Dedifferentiated amniotic fluid mesenchymal stem cell (primary cell): ENCODE results near the gene DTX3.
"Not testable (repeated sequence)": the region's sequence is repeated elsewhere in the genome, so short reads cannot be mapped to it uniquely, and the experiment has no call there.

Source experiments
- DNase-seq: peaks from one replicate; pipeline ENCODE4 v3.0.0-alpha.2; 2016; ENCODE audit errors: extremely low spot score

DTX3 gene, protein sequence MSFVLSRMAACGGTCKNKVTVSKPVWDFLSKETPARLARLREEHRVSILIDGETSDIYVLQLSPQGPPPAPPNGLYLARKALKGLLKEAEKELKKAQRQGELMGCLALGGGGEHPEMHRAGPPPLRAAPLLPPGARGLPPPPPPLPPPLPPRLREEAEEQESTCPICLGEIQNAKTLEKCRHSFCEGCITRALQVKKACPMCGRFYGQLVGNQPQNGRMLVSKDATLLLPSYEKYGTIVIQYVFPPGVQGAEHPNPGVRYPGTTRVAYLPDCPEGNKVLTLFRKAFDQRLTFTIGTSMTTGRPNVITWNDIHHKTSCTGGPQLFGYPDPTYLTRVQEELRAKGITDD

GRCh38 chr12:57604454-57604991 lies at the start of gene DTX3:
TSS of gene DTX3 (plus strand) at chr12:57604824. CDS start at chr12:57606518, 1,694 bp downstream.
- DNase-seq, result no peak

- no peak for DNase-seq
Measured at GRCh38 chr12:57554897-57555296, 49.7 kb upstream of the DTX3 start.

GRCh38 chr12:57558864-57559263 lies 45.8 kb upstream of the DTX3 start:
- no peak for DNase-seq

DNA sequence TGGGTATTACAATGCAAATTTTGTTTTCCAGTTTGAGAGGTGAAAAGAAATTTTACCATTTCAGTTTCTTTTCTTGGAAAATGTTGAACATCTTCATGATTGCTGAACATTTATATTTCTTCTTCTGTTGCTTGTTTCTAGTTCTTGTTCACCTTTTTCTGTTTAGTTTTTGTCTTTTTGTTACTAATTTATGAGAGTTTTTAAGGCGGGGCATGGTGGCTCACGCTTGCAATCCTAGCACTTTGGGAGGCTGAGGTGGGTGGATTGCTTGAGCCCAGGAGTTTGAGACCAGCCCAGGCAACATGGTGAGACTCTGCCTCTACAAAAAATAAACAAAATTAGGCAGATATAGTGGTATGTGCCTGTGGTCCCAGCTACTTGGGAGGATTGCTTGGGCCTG lies 44.1 kb upstream of the DTX3 start:
- no peak for DNase-seq

DNA sequence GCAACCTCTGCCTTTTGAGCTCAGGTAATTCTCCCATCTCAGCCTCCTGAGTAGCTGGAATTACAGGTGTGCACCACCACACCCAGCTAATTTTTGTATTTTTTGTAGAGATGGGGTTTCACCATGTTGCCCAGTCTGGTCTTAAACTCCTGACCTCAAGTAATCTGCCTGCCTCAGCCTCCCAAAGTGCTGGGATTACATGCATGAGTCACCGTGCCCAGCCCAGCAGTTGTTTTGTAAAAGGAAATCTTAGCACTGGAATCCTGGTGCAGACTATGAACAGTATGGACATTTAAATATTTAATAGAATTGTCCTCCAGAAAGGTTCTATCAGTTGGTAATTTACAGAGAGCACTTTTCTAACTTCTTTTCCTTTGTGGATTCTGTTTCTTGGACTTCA lies 43.5 kb upstream of the DTX3 start:
- DNase-seq, result not testable (repeated sequence)

- DNase-seq, result no peak
Measured at GRCh38 chr12:57563358-57563757, 41.3 kb upstream of the DTX3 start.

DNA sequence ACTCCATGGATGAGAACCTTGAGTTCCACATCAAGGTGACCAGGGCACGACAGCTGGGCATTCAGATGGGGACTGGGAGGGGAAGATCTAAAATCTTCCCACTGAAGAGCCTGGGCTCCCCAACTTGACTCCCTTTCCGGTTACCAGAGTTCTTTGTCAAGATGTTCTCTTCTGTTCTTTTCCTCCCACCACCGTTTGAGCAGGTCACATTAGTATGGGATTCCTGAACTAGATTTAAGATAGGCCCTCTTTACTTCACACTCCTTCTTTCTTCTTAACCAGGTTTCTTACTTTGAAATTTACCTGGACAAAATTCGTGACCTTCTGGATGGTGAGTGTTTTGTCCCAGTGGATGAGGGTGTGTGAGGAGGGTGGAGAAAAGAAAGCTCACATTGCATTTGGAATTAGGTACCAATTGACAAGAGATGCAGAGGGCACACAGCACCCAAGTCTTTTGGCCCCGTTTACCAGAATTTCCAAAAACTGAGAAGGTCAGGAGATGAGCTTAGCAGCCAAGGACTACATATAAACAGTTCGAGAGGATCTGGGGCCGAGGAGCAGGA lies 40.4 kb upstream of the DTX3 start:
- DNase-seq, result no peak

- DNase-seq, result no peak
Measured at GRCh38 chr12:57568838-57569237, 35.8 kb upstream of the DTX3 start.

GRCh38 chr12:57569858-57570257 lies 34.8 kb upstream of the DTX3 start:
- DNase-seq, result no peak

DNA sequence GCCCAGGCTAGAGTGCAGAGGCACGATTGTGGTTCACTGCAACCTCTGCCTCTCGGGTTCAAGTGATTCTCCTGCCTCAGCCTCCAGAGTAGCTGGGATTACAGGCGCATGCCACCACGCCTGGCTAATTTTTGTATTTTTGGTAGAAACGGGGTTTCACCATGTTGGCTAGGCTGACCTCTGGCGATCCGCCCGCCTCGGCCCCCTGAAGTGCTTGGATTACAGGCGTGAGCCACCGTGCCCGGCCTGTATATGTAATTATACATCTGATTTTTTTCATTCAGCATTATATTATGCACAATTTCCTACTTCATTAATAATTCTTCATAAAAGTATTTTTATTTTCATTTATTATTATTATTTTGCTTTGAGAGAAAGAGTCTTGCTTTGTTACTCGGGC lies 34.2 kb upstream of the DTX3 start:
- not testable (repeated sequence) for DNase-seq

DNA sequence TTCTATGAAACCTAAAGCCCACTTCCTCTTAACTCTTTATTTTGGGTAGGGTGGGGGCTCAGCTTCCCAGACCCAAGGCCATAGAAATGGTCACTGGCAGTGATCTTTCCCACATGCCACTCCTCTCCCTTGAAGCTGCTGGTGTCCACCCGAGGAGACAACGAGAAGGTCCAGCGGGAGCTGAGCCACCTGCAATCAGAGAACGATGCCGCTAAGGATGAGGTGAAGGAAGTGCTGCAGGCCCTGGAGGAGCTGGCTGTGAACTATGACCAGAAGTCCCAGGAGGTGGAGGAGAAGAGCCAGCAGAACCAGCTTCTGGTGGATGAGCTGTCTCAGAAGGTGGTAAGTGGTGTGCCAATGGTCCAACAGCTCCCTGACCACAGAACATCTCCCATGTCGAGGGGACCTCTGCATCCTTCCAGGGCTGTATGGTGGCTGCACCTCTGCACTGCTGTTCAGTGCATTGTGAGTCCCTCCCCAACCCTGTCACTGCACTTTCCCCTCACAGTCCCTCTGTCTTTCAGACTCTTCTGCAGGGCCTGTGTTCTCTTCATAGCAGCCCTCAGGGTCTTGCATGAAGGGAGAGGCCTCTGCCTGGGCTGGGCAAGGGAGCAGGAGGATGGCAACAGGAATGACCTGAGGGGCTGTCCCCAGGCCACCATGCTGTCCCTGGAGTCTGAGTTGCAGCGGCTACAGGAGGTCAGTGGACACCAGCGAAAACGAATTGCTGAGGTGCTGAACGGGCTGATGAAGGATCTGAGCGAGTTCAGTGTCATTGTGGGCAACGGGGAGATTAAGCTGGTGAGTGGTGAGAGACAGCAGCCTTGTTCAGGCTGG lies 32.5 kb upstream of the DTX3 start:
- DNase-seq, result no peak

GRCh38 chr12:57574795-57575194 lies 29.8 kb upstream of the DTX3 start:
- DNase-seq, result no peak

- no peak for DNase-seq
Measured at GRCh38 chr12:57575771-57576612, 28.6 kb upstream of the DTX3 start.

- no peak for DNase-seq
Measured at GRCh38 chr12:57576613-57577160, 27.9 kb upstream of the DTX3 start.

DNA sequence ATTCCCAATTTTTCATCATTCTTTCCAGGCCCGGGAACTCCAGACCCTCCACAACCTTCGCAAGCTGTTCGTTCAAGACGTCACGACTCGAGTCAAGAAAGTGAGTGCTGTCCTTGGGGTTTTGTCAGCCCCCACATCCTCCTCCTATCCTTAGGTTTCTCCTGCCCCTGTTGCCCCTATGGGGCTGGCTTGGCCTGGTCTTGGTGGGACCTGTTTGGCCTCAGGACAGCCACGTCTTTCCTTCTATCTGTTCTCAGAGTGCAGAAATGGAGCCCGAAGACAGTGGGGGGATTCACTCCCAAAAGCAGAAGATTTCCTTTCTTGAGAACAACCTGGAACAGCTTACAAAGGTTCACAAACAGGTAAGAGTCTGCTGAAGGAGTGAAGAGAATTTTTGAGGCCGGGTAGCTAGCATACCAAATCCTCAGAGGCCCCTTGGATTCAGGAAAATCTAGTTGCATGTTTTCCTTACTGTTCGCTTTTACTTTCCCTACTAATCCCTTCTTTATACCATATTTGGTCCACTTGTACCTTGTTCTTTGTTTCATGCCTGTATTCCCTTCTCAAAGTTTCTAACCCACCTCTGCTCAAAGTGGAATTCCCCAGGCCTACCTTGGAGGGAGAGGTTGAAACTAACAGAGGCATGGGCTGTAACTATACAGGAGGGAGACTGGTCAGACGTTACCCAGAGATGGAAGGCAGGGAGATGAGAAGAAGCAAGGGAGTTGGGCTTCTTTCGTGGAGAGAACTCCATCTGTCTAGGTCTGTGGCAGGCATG lies 26.5 kb upstream of the DTX3 start:
- no peak for DNase-seq

DNA sequence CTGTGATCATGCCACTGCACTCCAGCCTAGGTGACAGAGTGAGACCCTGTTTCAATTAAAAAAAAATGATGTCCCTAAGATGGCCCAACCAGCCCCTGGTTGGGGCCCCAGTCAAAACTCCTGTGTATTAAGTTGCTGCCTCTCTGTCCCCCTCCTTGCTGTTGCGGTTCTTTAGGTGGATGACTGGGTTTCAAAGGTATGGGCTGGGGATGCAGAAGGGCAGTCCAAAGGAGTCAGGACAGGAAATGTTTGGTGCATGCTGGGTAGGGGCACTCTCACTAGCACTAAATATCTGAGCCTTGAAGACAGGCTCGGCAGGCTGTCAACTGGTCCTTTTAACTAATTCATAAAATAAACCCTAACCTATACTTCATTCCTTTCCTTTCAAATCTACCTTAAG lies 25.6 kb upstream of the DTX3 start:
- DNase-seq, result no peak

DNA sequence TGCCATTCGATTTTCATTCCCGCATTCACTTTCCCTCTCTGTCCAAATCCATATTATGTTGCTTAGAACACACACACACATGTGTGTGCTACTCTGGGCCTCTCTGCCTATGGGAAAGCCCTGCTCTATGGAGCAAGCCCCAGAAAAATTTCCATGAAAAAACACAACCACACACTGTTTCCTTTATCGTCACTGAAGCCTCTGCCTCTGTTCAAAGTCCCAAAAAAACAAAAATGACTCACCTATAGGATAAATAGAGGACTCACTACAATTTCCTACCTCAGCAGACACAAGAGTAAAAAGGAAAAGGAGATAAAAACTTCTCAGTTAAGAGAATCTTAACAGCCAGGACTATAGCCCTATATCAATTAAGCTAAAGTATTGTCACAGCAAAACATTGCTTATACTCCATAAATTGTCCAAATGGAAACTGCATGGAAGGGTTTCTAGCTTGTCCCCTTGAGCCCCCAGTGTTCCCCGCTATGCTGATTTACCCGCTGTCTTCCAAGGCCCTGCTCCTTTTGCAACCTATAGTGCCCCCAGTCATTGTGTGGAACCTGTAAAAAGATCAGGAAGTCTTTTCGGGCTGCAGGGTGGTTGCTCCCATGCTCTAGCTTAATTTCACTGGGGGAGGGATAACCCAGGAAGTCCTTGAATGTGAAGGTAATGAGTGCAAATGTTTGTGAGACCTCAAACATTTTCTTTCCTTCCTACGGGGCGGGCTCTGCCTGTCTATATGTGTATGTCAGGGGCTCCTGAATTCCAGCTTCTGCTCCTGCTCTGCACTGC lies 24.8 kb upstream of the DTX3 start:
- DNase-seq, result no peak

- DNase-seq, result no peak
Measured at GRCh38 chr12:57580466-57580795, 24.2 kb upstream of the DTX3 start.

DNA sequence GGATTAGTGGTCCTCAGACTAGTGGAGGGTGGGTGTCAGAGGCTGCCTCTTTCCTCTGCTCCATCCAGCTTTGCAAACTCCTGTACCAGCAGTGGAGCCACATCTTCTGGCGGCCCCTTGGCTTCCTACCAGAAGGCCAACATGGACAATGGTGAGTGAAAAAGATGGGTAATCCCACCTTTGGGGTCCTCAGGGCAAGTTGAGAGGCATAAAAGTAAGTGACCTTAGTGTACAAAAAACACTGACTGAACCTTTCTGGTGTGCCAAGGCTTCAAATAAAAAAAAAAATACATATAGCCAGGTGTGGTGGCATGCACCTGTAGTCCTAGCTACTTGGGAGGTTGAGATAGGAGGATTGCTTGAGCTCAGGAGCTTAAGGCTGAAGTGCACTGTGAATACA lies 22.8 kb upstream of the DTX3 start:
- no peak for DNase-seq

DNA sequence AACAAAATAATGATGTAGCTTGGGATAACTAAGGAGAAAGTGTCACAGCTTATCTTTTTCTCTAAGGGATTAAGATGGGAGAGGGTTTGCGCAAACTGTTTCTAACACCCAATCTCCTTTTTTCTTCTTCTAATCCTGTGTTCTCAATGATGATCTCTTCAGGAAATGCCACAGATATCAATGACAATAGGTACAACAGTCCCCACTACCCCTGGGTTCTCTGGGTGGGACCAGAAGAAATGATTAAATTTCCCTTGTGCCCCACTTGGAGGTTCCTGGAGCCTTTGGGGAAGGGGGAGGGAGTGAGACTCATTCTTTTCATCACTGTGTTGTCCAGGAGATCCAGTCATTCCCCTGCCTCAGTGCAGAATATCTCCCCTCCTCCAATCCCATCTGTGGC lies 22.2 kb upstream of the DTX3 start:
- no peak for DNase-seq
